Placental pericyte (primary cell): ENCODE results near the gene ENGASE. TPM values are rescaled to one million over a fixed set of nuclear protein-coding genes. Genes with fewer than 3 reads are reported as not detected.

ENCODE experiments used
- total RNA-seq: library from RNA; depleted of rRNA; stranded (reverse); fragments of >200 nt; gene quantifications from 2 replicates; pipeline ENCODE4 v1.2.3, GENCODE V29; 2012

Gene ENGASE
- total RNA-seq: 10.9 and 12.9 TPM in 2 replicates

GRCh38 chr17:79074649-79075445 lies at the start of gene ENGASE:
Gene ENGASE, plus strand, starts transcription at chr17:79074824. Its CDS starts 121 bp downstream, at chr17:79074945.

Other genes starting within 250 kb of the ENGASE start
- 43.5 and 49.0 TPM in 2 replicates for gene USP36, start 234.0 kb upstream of the ENGASE start, total RNA-seq
- 2.0 and 3.0 TPM in 2 replicates for gene CEP295NL, start 171.6 kb upstream of the ENGASE start, total RNA-seq
- 131 and 164 TPM in 2 replicates for gene TIMP2, start 149.4 kb upstream of the ENGASE start, total RNA-seq
- gene LGALS3BP, start 94.9 kb upstream of the ENGASE start, total RNA-seq: 285 and 680 TPM in 2 replicates
- gene CANT1, start 65.1 kb upstream of the ENGASE start, total RNA-seq: 105 and 137 TPM in 2 replicates
- 80.6 and 220 TPM in 2 replicates for gene C1QTNF1, start 50.7 kb upstream of the ENGASE start, total RNA-seq